Activated naive CD4-positive, alpha-beta T cell treated with anti-CD3 and anti-CD28 coated beads, Interleukin-2, amount 50 U/mL, for 24 hours (primary cell): ENCODE results near the gene CALCOCO1.
"Not testable (repeated sequence)": the region's sequence is repeated elsewhere in the genome, so short reads cannot be mapped to it uniquely, and the experiment has no call there.

ENCODE experiments used
- H3K27ac Mint-ChIP-seq: one replicate; pipeline ENCODE4 v1.8.0; 2021; ENCODE audit warnings: mild to moderate bottlenecking, mixed read lengths
- H3K27me3 Mint-ChIP-seq: one replicate; pipeline ENCODE4 v1.8.0; 2021; ENCODE audit warnings: mixed read lengths
- H3K36me3 Mint-ChIP-seq: one replicate; pipeline ENCODE4 v1.8.0; 2021; ENCODE audit warnings: mixed read lengths
- H3K4me1 Mint-ChIP-seq: one replicate; pipeline ENCODE4 v1.8.0; 2021; ENCODE audit warnings: mixed read lengths
- H3K4me3 Mint-ChIP-seq: one replicate; pipeline ENCODE4 v1.8.0; 2021; ENCODE audit warnings: mild to moderate bottlenecking, mixed read lengths
- H3K9me3 Mint-ChIP-seq: one replicate; pipeline ENCODE4 v1.8.0; 2021; ENCODE audit warnings: mixed read lengths

CALCOCO1 gene

GRCh38 chr12:53727310-53728041 lies at the start of gene CALCOCO1:
Gene CALCOCO1, minus strand, starts transcription at chr12:53727452. Its CDS starts 2,210 bp downstream, at chr12:53725242.
- Mint-ChIP-seq H3K9me3 (no peaks in the 10 kb centered on the region), H3K4me1 (peaks cover 27% of the 10 kb centered on the region), H3K36me3 (peaks cover 8% of the 10 kb centered on the region), H3K27ac (peak within 1 kb of the TSS; percentile 96), H3K27me3 (no peaks in the 10 kb centered on the region), H3K4me3 (peak within 1 kb of the TSS; percentile 97)

- H3K27me3 Mint-ChIP-seq = peaks cover 25% of the 10 kb centered on the region
- H3K27ac Mint-ChIP-seq = no peak overlapping the region
- no peaks in the 10 kb centered on the region for H3K9me3 Mint-ChIP-seq
- no peak overlapping the region for H3K4me3 Mint-ChIP-seq
- H3K36me3 Mint-ChIP-seq = no peaks in the 10 kb centered on the region
- H3K4me1 Mint-ChIP-seq = no peaks in the 10 kb centered on the region
Measured at GRCh38 chr12:53776872-53777271, 49.6 kb upstream of the CALCOCO1 start.

DNA sequence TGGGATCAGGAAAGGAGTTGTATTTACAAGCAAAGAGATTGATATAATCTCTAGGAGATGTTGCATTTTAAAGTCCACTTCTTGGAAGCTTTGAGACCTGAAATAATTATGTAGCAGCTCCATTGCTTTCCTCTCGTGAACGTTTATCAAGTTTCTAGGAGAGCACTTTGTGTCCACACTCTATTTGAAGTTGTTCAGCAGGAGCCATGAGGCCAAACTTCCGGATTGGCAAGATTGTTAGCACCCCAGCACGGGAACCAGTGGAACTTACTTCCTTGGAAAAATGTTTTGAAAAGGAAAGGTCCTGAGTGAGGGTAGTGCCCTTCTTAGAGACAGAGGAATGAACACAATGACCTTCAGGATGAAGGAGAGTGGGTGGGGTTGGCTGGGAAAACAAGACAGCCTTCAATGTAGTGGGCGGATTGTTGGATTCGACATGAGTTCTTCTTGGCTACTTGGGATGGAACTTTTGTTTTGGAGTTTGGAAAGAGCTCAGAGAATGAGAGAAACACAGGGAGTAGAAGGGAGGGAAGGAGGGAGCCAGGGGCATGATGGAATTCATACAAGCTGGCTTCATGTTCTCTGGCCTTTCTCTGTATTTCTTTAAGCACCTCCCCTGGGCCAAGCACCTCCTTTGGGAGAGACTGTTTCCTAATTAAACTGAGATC lies 48.4 kb upstream of the CALCOCO1 start:
- Mint-ChIP-seq H3K36me3 (no peaks in the 10 kb centered on the region), H3K27me3 (peaks cover 28% of the 10 kb centered on the region), H3K27ac (no peak overlapping the region), H3K9me3 (no peaks in the 10 kb centered on the region), H3K4me1 (no peaks in the 10 kb centered on the region), H3K4me3 (no peak overlapping the region)

DNA sequence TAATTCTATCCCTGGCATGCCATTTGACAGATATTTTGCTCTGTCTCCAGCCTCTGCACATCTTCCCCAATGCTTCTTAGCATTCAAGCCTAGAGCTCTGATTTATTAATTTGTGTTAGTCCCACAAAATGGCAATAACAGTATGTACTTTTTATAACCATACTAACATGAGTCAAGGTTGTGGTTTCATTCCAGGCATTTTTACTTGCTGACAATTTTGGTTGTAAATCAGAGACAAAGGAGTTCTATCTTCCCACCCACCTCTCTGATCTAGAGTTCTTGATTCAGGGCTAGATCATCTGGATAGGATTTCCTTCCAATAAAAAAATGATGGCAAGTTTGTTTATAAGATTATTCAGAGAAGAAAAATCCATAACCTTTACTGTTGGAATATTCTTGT lies 43.0 kb upstream of the CALCOCO1 start:
- Mint-ChIP-seq H3K36me3 (no peaks in the 10 kb centered on the region), H3K27me3 (peaks cover 41% of the 10 kb centered on the region)

GRCh38 chr12:53768976-53769375 lies 41.7 kb upstream of the CALCOCO1 start:
- Mint-ChIP-seq H3K27ac (no peak overlapping the region), H3K27me3 (peaks cover 45% of the 10 kb centered on the region), H3K4me1 (no peaks in the 10 kb centered on the region), H3K36me3 (no peaks in the 10 kb centered on the region), H3K4me3 (no peak overlapping the region), H3K9me3 (no peaks in the 10 kb centered on the region)

More for the DNA sequence above, 43.0 kb upstream of the CALCOCO1 start:
- Mint-ChIP-seq H3K4me3 (no peak overlapping the region), H3K27ac (no peak overlapping the region), H3K9me3 (no peaks in the 10 kb centered on the region), H3K4me1 (no peaks in the 10 kb centered on the region)

DNA sequence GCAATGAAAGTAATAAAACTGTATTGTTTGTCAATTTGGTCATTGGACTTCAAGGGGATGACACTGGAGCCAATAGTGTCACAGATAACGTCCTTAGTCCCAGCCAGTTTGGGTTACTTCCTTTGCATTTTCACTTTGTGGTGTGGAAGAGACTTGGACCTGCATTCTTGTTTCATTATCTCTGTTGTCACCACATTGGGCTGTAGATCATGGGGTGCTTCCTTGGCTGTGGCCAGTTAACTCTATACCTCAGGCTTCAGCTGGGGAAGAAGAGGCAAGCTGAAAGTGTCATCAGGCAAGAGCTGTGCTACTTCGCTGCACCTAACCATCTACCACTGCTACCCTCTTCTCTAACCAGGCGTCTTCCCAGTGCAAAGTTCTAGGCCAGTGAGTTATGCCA lies 39.6 kb upstream of the CALCOCO1 start:
- H3K27ac Mint-ChIP-seq = no peak overlapping the region
- no peaks in the 10 kb centered on the region for H3K4me1 Mint-ChIP-seq
- no peak overlapping the region for H3K4me3 Mint-ChIP-seq
- H3K36me3 Mint-ChIP-seq = no peaks in the 10 kb centered on the region
- H3K9me3 Mint-ChIP-seq = no peaks in the 10 kb centered on the region
- peaks cover 53% of the 10 kb centered on the region for H3K27me3 Mint-ChIP-seq

GRCh38 chr12:53765891-53766290 lies 38.6 kb upstream of the CALCOCO1 start:
- no peaks in the 10 kb centered on the region for H3K4me1 Mint-ChIP-seq
- no peak overlapping the region for H3K4me3 Mint-ChIP-seq
- H3K9me3 Mint-ChIP-seq = no peaks in the 10 kb centered on the region
- no peak overlapping the region for H3K27ac Mint-ChIP-seq
- H3K27me3 Mint-ChIP-seq = peaks cover 50% of the 10 kb centered on the region
- no peaks in the 10 kb centered on the region for H3K36me3 Mint-ChIP-seq

DNA sequence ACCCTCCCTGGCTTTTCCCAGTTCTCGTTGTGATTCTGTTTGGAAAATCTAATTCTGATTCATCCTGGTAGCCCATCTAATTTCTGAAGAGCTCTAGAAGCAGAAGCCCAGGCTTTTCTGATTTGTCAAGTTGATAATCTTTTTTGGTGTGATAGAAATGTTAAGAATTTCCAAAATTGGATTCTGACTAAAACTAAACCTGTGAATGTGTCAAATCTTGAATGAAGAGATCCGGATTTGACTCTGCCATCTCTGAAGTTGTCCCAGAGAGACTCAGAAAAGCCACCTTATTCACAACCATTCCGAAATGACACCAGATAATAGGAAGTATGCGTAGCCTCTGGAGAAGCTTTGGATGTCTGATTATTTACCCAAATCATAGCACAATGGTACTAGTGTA lies 37.4 kb upstream of the CALCOCO1 start:
- Mint-ChIP-seq H3K27ac (no peak overlapping the region), H3K27me3 (peaks cover 50% of the 10 kb centered on the region), H3K4me3 (no peak overlapping the region), H3K9me3 (no peaks in the 10 kb centered on the region), H3K36me3 (no peaks in the 10 kb centered on the region), H3K4me1 (no peaks in the 10 kb centered on the region)

DNA sequence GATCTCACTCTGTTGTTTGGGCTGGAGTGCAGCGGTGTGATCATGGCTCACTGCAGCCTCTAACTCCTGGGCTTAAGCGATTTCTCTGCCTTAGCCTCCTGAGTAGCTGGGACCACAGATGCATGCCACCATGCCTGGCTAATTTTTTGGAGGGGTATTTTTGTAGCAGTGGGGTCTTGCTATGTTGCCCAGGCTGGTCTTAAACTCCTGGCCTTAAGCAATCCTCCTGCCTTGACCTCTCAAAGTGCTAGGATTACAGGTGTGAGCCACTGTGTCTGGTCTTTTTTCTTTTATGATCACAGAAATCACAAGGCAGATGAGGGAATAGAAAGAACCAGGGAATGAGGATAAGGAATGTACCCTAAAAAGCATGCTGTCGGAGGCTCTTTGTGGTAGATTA lies 35.5 kb upstream of the CALCOCO1 start:
- not testable (repeated sequence) for H3K36me3 Mint-ChIP-seq, H3K9me3 Mint-ChIP-seq, H3K27ac Mint-ChIP-seq, H3K4me3 Mint-ChIP-seq, H3K4me1 Mint-ChIP-seq
- H3K27me3 Mint-ChIP-seq = peaks cover 59% of the 10 kb centered on the region

DNA sequence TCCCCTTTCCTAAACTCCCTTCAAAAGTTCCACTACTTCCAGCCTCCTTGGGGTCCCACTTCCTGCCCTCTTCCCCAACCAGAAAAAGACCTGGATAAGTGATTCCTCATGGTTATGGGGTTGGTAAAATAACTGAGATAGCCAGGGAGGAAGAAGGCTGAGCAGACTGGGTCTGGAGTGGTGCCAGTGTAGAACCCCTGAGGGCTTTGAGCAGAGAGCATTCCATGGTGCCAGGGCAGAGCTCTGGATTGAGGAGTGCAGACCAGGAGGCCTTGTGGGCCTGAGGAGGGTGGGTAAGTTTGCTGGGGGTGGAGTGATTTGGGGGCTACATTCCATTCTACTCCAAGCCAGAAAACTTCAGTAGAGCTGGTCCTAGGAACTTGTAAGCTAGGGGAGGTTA lies 34.1 kb upstream of the CALCOCO1 start:
- Mint-ChIP-seq H3K36me3 (no peaks in the 10 kb centered on the region), H3K4me3 (no peak overlapping the region), H3K27ac (no peak overlapping the region), H3K27me3 (peaks cover 48% of the 10 kb centered on the region), H3K4me1 (no peaks in the 10 kb centered on the region), H3K9me3 (no peaks in the 10 kb centered on the region)

GRCh38 chr12:53759261-53759660 lies 32.0 kb upstream of the CALCOCO1 start:
- Mint-ChIP-seq H3K36me3 (no peaks in the 10 kb centered on the region), H3K27me3 (peaks cover 40% of the 10 kb centered on the region), H3K27ac (no peak overlapping the region), H3K9me3 (no peaks in the 10 kb centered on the region), H3K4me3 (no peak overlapping the region), H3K4me1 (no peaks in the 10 kb centered on the region)

GRCh38 chr12:53758730-53759103 lies 31.5 kb upstream of the CALCOCO1 start:
- Mint-ChIP-seq H3K36me3 (no peaks in the 10 kb centered on the region), H3K9me3 (no peaks in the 10 kb centered on the region), H3K27ac (no peak overlapping the region), H3K27me3 (peaks cover 39% of the 10 kb centered on the region), H3K4me1 (no peaks in the 10 kb centered on the region), H3K4me3 (no peak overlapping the region)

GRCh38 chr12:53758081-53758729 lies 31.0 kb upstream of the CALCOCO1 start:
- Mint-ChIP-seq H3K36me3 (no peaks in the 10 kb centered on the region), H3K27ac (no peak overlapping the region), H3K27me3 (peaks cover 34% of the 10 kb centered on the region), H3K4me1 (no peaks in the 10 kb centered on the region), H3K4me3 (no peak overlapping the region), H3K9me3 (no peaks in the 10 kb centered on the region)

- H3K27ac Mint-ChIP-seq = no peak overlapping the region
- H3K4me3 Mint-ChIP-seq = peak overlapping the region; percentile 34
- H3K27me3 Mint-ChIP-seq = peaks cover 26% of the 10 kb centered on the region
- H3K9me3 Mint-ChIP-seq = no peaks in the 10 kb centered on the region
- H3K4me1 Mint-ChIP-seq = no peaks in the 10 kb centered on the region
- H3K36me3 Mint-ChIP-seq = no peaks in the 10 kb centered on the region
Measured at GRCh38 chr12:53757101-53757770, 30.0 kb upstream of the CALCOCO1 start.

DNA sequence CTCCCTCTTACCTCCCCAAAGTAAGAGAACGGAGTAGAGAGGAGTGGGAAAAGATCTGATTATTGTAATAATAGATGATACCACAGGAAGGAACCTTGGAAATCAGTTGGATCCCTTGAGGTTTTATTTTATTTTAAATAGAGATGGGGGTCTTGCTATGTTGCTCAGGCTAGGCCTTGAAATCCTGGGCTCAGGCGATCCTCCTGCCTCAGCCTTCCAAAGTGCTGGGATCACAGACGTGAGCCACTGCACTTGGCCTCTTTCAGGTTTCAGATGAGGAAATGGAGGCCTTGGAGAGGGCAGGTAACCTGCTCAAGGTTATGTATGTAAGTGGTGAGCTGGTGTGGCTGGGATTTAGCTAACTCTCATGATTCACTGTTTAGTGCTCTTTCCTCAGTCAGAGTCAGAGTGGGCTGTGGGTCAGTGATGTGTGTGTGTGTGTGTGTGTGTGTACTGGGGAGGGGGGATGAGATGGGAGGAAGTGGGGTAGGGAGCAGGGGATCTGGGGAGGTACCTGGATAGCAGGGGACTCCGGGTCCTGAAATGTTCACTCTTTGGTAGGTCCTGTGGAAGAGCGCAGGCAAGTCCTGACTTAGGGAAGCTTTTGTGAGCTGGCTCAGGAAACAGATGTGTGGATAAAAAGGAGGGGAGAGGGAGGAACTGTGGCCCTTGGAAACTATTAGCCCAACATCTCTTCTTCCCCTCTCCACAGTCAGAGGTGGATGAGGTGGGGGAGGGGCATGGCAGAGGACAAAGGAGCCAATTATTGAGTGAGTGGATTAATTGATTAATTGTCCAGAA lies 29.2 kb upstream of the CALCOCO1 start:
- H3K36me3 Mint-ChIP-seq = no peaks in the 10 kb centered on the region
- peaks cover 24% of the 10 kb centered on the region for H3K27me3 Mint-ChIP-seq
- no peaks in the 10 kb centered on the region for H3K9me3 Mint-ChIP-seq
- no peak overlapping the region for H3K27ac Mint-ChIP-seq
- no peaks in the 10 kb centered on the region for H3K4me1 Mint-ChIP-seq
- no peak overlapping the region for H3K4me3 Mint-ChIP-seq
